IPS-18c (cell line): ENCODE results near the gene PXT1.
"Not testable (repeated sequence)": the region's sequence is repeated elsewhere in the genome, so short reads cannot be mapped to it uniquely, and the experiment has no call there.

Source experiments
- H3K4me3 ChIP-seq: 2 replicates; pipeline ENCODE4 v1.7.0; 2013; ENCODE audit warnings: low read depth, mild to moderate bottlenecking, low read length, moderate library complexity; ENCODE audit not compliant: insufficient read depth
- H3K9me3 ChIP-seq: one replicate; pipeline ENCODE4 v1.6.1; 2013; ENCODE audit warnings: mild to moderate bottlenecking, low read length, moderate library complexity; ENCODE audit not compliant: control insufficient read depth, insufficient read depth

The PXT1 gene

DNA sequence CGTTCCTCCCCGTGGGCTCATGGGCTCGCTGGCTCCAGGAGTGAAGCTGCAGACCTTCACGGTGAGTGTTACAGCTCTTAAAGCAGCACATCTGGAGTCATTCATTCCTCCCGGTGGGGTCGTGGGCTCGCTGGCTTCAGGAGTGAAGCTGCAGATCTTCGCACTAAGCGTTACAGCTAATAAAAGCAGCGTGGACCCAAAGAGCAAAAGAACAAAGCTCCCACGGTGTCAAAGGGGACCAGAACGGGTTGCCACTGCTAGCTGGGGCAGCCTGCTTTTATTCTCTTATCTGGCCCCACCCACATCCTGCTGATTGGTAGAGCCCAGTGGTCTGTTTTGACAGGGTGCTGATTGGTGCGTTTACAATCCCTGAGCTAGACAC lies 79.3 kb downstream of the PXT1 start:
- not testable (repeated sequence) for H3K4me3 ChIP-seq, H3K9me3 ChIP-seq

DNA sequence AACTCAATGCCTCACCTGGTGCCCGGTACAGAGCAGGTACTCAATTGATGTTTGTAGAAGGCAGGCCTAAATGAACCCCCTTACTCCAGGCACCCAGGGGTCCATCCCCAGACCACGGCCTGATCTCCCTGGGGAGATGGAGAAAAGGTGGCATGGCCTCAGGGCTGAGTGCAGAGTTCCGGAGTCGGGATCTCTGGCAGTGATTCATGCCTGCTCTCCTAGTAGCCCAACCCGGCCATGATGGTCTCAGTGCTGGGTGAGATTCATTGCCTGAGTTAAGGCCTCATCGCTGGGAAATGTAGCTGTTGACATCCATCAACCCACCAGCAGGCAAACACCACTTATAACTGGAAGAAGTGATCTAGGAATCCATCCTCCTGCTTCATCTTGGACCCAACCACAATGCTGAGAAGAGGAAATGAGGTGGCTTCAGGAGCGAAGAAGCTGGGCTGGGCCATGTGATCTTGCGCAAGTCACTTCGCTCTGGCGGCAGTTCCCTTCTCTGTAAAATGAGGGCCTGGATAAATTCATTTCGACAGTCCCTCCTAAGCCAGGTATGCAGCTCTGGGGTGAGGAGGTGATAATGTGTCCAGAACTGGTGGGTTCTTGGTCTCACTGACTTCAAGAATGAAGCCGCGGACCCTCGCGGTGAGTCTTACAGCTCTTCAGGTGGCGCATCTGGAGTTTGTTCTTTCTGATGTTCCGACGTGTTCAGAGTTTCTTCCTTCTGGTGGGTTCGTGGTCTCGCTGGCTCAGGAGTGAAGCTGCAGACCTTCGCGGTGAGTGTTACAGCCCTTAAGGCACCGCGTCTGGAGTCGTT lies 79.9 kb downstream of the PXT1 start:
- Histone ChIP-seq H3K9me3 (no peaks in the 10 kb centered on the region), H3K4me3 (no peak overlapping the region)

DNA sequence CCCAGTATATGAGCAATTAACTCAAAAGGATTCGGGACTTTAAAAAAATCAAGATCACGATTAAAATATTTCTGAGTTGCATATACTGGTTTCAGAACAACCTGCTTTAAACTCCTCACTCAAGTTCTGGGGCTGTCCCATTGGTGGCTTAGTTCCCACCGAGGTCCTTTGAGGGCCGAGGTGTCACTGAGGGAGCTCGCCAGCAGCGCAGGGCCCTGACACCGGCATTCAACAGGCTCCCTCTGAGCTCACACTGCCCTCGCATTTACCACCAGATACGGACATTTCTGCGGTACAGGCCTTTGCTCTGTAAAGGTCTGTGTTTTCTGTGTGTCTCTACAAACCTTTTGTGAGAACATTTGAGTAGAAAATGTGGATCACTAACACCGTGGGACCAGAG lies 81.6 kb downstream of the PXT1 start:
- H3K4me3 ChIP-seq: no peak overlapping the region
- H3K9me3 ChIP-seq: no peaks in the 10 kb centered on the region

DNA sequence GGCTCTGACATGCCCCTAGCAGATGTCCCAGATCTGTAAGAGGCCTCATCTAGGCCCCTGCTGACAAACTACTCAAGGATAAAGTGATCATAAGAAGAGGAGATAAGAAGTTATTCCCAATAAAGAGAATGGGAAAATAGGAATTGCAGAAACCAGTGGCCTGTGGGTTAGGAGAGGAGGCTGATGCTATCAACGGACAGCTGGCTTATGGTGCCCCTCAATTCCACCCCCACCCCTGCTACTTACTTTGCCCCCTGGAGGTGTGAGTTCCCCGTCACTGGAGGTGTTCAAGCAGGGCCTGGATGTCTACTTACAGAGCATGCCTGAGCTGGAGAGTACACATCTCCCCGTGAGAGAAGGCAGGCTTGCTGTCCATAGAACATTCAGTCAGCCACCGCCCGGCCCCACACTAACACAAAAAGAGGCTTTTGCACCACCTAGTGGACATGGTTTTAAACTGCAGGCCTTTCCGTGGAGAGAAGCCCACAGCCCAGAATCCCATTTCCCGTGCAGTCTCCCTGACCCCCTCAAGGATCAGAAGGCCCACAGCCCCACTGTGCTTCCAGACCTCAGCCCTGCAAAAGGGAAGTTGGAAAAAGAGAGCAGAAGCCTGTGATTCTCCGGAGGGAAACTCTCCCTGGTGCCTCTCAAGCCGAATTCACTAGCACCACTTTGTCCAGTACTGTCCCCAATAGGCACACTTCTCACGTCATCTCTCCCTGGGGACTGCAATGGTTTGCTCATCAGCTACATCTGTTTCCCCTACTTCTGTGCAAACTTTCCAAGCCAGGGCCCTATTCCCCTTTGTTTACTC lies 82.2 kb downstream of the PXT1 start:
- Histone ChIP-seq H3K9me3 (no peaks in the 10 kb centered on the region), H3K4me3 (no peak overlapping the region)

DNA sequence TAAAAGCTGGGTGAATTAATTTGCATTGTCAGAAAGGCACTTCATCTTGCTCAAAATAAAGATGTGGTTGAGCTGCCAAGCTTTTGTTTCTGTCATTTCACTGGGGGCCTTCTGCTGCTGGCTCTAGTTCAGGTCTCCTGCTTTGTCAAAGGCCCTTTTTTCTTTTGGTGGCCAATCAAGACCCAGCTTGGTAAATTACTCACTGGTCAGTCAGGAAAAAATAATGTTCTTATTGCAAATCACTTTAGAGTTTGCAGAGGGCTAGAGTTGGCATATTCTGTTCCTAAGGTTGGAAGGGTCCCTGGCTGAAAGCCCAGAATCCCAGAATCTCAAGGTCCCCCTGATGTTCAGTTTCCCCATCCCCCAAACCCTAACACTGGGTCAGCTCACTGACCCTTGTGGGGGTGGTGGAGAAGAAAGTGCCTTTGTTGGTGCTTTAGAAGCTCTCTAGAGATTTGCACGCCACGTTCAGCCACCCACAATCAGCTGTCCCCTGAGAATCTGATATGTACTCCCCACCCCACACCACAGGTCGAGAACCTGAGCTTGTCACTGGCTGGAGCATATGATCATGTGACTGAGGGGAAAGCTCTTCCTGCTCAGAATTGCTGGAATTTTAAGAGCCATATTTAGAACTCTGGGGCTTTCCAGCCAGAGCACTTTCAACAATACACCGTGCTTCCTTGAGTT lies 84.3 kb downstream of the PXT1 start:
- Histone ChIP-seq H3K4me3 (no peak overlapping the region), H3K9me3 (no peaks in the 10 kb centered on the region)

DNA sequence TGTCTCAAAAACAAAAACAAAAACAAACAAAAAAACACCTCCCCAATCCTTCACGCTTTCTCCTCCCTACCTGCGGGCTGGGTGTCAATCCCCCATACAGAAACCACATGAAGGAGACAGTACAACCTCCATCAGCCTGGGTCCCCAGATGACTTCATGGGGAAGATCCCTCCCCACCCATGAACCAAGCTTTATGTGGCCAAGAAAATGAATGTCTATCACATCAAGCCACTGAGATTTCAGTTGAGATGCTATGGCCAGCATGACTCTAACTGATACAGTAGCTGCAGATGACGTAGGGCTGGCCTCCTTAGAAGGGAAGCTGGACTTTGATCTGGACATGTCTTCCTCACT lies 84.8 kb downstream of the PXT1 start:
- no peaks in the 10 kb centered on the region for H3K9me3 ChIP-seq
- H3K4me3 ChIP-seq: no peak overlapping the region

DNA sequence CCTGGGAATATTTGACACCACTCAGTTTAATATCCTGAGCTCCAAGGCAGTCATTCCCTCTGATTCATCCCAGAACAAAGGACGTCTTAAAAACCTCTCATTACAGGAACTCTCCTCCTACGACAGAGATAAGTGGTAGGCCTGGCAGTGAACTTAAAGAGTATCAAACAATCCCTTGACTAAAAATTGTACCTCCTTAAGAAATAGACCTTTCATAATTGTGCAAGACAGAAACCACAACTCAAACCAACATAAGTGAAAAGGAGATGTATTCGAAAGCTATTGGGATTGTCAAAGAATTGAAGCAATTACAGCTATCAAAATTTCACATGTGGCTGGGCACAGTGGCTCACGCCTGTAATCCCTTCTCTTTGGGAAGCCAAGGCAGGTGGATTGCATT lies 86.8 kb downstream of the PXT1 start:
- no peaks in the 10 kb centered on the region for H3K9me3 ChIP-seq
- H3K4me3 ChIP-seq: no peak overlapping the region

DNA sequence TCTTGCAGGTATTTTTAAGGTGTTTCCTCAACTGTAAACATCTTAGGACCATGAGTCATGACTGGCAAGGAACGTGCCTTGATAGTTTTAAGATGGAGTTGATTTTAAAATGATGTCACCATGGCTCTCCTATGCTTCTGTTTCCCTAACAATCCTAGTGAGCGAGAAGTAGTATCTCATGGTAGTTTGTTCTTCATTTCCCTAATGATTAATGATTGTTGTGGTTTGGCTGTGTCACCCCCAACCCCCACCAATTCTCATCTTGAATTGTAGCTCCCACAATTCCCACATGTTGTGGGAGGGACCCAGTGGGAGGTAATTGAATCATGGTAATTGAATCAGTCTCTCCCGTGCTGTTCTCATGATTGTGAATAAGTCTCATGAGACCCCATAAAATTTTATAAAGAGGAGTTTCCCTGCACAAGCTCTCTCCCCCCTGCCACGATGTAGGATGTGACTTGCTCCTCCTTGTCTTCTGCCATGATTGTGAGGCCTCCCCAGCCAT lies 89.2 kb downstream of the PXT1 start:
- Histone ChIP-seq H3K4me3 (no peak overlapping the region), H3K9me3 (no peaks in the 10 kb centered on the region)

DNA sequence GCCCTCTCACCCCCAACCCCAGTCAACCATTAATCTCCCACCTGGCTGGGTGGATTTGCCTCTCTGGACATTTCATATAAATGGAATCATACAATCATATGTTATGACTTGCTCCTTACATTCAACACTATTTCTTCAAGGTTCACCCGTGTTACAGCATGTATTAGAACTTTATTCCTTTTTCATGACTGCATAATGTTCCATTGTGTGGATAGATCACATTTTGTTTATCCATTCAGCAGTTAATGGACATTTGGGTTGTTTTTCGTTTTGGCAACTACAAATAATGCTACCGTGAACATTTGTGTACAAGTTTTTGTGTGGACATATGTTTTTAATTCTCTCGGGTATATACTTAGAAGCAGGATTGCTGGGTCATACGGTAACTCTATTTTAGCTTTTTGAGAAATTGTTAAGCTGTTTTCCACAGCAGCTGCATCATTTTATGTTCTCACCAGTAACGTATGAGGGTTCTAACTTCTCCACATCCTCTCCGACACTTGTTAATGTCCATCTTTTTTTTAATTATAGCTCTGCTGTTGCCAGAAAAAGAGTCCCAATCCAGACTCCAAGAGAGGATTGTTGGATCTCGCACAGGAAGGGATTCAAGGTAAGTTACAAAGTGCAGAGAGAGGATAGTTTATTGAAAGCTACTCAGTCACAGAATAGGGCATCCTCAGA lies 90.0 kb downstream of the PXT1 start:
- Histone ChIP-seq H3K4me3 (no peak overlapping the region), H3K9me3 (no peaks in the 10 kb centered on the region)

DNA sequence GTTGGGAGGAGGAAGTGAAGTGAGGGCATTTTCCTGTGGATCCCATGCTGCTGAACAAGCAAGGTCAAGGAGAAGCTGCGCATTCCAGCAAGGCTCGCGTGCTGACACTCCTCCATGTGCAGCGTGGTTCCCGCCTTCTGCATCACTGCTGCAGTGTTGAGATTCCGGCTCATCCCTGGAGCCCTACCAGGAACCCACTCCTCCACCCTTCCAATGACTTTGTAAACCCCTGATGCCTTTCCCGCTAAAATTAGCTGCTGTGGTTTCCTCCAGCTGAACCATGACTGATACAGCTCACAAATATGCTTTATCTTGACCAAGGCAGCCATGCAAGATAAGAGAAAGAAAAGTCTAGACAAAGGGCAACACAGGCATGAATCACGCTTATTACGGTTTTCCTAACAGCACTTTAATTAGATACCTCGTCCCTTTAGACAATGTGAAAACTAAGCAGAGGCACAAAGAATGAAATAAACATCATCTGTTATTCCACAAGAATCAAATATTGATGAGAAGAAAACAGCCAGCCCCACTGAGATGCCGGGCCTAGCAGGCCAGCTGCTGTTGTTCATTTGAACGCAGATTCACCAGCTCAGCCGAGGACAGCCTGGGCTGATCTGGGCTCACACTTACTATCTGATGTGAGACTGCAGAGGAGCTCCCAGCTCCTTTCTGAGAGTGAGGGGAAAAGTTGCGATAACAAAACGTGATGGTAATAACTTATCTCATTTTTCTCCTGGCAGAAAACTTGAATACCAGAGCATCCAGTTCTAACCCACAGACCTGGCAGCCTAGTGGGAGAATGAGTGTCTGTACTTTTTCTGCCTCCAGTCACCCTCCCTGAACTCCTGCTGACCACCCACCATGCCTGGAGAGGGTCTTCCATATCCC lies 91.7 kb downstream of the PXT1 start:
- H3K4me3 ChIP-seq: no peak overlapping the region

DNA sequence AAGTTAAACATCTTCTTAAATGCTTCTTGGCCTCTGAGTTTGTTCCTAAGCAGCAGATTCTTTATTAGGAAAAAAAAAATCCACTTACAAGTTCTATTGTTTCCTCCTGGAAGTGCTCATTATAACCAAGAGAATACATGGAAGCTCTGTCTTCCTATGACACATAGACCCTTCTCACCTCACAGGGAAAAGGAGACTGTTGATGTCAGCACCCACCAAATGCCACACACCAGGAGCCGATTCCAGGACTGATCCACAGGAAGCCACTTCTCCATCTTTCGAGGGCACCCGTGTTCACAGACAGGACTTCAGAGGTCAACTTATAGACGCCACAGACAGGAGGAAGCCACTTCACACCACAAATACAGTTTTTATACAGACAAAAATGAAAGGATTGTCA lies 92.6 kb downstream of the PXT1 start:
- H3K4me3 ChIP-seq: no peak overlapping the region
- no peaks in the 10 kb centered on the region for H3K9me3 ChIP-seq

More for the DNA sequence above, 91.7 kb downstream of the PXT1 start:
- no peaks in the 10 kb centered on the region for H3K9me3 ChIP-seq

DNA sequence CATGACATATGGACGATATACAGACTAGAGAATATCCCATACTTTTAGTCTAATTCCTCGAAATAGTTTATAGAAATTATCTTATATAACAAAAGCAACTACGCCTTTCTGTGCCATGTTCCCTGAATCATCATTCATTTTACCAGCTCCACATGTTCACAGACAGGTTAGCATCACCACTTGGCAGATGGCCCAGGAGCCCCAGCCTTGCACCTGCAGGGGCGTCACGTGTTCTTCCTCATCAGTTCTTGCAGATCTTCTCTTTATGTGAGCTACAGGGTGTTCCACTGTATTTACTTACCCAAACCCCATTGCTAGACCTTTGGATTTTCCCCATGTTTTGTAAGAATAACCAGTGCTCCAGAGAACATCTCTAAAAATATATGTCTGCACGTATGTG lies 93.4 kb downstream of the PXT1 start:
- Histone ChIP-seq H3K9me3 (no peaks in the 10 kb centered on the region), H3K4me3 (no peak overlapping the region)

DNA sequence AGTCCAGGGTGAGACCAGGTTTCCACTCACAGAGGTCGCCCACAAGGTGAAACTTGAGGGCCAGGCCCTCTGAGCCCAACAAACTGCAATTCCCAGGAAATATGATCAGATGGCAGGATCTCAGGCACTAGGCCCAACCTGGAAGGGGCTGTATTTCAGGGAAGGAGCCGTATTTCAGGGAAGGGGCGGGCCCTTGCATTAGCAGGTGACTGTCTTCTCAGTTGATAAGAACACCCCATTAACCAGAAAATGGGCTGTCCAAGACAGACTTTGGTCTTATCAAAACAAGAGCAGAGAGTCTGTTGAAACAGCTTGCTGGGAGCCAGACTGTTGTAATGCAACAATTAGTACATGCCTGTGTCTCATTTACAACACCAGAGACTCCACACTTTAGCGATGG lies 95.0 kb downstream of the PXT1 start:
- Histone ChIP-seq H3K9me3 (no peaks in the 10 kb centered on the region), H3K4me3 (no peak overlapping the region)

DNA sequence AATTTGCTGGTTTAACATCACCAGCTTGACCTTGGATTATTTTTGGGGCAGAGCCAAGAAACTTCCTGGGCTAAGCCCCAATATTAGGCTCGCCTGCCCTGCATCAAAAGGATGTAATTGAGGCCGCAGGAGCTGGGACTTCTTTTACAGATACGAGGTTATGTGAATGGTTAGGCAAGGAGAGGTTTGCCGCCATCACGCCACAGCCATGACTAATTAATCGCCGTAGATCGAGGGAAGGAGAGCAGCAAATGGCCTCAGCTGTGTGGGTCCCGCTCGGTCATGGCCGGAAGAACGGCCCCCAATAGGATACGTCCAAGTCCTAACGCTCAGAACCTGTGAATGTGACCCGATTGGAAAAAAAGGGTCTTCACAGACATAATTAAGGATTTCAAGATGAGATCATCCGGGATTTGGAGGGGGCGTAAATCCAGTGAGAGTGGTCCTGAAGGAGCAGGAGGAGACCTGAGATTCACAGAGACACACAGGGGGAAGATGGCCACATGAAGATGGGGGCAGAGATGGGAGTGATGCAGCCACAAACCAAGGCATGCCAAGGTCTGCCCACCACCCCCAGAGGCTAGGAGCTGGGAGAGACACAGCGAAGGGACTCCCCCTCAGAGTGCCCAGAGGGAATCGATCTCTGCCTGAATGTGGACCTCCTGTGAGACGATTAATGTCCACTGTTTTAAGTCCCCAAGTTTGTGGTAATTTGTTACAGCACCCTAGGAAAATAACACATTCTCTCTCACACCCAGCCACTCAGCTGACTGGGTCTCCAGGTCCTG lies 96.0 kb downstream of the PXT1 start:
- Histone ChIP-seq H3K4me3 (no peak overlapping the region), H3K9me3 (no peaks in the 10 kb centered on the region)

DNA sequence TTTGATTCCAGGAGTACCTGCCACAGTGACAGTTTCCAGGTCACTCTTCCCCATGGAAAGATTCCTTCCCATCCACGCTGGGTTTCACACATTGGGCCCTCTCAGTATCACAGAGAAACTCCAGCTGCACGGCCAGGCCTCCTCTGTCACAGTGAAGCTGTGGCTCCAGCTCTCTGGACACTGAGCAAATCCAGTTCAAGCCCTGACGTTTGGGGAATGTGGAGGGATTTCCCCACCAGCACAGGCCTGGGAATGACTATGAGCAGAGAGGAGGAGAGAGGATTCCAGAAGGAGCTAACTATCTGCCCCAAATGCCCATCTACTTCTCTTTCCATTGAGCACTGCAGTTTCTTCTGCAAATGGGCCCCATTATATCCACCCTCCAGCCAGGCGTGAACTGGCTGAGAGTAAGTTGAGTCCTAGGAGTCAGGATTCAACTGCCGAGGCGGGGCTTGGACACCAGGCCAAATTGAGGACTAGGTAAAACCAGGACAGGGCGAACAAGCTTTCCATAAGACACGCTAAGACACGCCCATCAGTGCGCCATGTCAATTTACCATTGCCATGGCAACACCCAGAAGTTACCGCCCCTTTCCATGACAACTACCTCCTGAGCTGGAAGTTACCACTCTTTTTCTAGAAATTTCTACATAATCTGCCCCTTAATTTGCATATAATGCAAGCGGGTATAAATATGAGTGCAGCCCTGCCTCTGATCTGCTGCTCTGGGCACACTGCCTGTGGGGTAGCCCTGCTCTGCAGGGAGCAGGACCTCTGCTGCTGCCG lies 96.8 kb downstream of the PXT1 start:
- Histone ChIP-seq H3K4me3 (no peak overlapping the region), H3K9me3 (no peaks in the 10 kb centered on the region)
